ENCODE data around the gene PICK1. TPM values are rescaled to one million over a fixed set of nuclear protein-coding genes. Genes with fewer than 3 reads are reported as not detected.

PICK1 gene
- total and polyA plus RNA-seq, 2 of the 13 experiments (the other 11 are each of a cell fraction or from before 2014, with no cell fraction given), result 19.3 to 25.3 TPM

DNA sequence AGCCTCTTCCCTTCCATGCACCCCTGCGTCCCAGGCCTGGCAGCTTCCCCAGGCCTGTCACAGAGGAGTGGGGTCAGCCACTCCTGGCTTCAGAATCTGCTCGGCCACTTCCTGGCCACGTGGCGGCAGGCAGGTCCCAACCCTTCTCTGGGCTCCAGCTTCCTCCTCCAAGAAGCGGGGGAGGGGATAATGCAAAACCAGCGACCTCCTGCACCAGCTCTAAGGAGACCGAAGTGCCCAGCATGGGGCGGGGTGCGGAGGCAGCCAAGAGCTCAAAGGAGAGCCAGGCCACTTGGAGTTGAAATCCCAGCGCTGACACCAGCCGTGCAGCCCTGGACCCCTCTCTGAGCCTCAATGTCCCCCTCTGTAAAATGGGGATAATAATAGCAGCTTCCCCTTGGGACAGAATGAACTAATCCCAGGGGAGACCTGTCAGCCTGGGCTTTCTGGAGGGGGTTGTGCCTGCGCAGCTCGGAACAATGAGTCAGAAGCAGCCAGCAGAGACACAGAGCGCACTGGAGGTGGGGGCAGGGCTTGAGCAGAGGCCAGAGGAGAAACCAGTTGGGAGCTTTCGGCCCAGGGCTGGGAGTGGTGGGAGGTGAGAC lies 22.8 kb upstream of the PICK1 start (continued):
- TF ChIP-seq, protein P1, sequence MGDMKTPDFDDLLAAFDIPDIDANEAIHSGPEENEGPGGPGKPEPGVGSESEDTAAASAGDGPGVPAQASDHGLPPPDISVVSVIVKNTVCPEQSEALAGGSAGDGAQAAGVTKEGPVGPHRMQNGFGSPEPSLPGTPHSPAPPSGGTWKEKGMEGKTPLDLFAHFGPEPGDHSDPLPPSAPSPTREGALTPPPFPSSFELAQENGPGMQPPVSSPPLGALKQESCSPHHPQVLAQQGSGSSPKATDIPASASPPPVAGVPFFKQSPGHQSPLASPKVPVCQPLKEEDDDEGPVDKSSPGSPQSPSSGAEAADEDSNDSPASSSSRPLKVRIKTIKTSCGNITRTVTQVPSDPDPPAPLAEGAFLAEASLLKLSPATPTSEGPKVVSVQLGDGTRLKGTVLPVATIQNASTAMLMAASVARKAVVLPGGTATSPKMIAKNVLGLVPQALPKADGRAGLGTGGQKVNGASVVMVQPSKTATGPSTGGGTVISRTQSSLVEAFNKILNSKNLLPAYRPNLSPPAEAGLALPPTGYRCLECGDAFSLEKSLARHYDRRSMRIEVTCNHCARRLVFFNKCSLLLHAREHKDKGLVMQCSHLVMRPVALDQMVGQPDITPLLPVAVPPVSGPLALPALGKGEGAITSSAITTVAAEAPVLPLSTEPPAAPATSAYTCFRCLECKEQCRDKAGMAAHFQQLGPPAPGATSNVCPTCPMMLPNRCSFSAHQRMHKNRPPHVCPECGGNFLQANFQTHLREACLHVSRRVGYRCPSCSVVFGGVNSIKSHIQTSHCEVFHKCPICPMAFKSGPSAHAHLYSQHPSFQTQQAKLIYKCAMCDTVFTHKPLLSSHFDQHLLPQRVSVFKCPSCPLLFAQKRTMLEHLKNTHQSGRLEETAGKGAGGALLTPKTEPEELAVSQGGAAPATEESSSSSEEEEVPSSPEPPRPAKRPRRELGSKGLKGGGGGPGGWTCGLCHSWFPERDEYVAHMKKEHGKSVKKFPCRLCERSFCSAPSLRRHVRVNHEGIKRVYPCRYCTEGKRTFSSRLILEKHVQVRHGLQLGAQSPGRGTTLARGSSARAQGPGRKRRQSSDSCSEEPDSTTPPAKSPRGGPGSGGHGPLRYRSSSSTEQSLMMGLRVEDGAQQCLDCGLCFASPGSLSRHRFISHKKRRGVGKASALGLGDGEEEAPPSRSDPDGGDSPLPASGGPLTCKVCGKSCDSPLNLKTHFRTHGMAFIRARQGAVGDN (CRISPR knock-in tag; IDR thresholded peaks at IDR 0.05), result peak; percentile 82
- peak; percentile 42; the same call in 1 of the 2 replicates for TF ChIP-seq ZNF292 (CRISPR knock-in tag; IDR thresholded peaks at IDR 0.05; ENCODE audit: borderline replicate concordance, low read depth)
- TF ChIP-seq SAP130 (CRISPR knock-in tag; IDR thresholded peaks at IDR 0.05; ENCODE audit: low read depth), result peak; percentile 18; the same call in 1 of the 2 replicates
- TF ChIP-seq, protein P2, sequence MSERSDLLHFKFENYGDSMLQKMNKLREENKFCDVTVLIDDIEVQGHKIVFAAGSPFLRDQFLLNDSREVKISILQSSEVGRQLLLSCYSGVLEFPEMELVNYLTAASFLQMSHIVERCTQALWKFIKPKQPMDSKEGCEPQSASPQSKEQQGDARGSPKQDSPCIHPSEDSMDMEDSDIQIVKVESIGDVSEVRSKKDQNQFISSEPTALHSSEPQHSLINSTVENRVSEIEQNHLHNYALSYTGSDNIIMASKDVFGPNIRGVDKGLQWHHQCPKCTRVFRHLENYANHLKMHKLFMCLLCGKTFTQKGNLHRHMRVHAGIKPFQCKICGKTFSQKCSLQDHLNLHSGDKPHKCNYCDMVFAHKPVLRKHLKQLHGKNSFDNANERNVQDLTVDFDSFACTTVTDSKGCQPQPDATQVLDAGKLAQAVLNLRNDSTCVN (CRISPR knock-in tag; IDR thresholded peaks at IDR 0.05; ENCODE audit: borderline replicate concordance), result no peak
- TF ChIP-seq ZFP36 (IDR thresholded peaks at IDR 0.05; ENCODE audit: borderline replicate concordance, low read depth, low read length, partially characterized antibody), result no peak
- TF ChIP-seq, protein P3, sequence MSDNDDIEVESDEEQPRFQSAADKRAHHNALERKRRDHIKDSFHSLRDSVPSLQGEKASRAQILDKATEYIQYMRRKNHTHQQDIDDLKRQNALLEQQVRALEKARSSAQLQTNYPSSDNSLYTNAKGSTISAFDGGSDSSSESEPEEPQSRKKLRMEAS (IDR thresholded peaks at IDR 0.05), result peak; percentile 6
- TF ChIP-seq, protein P4, sequence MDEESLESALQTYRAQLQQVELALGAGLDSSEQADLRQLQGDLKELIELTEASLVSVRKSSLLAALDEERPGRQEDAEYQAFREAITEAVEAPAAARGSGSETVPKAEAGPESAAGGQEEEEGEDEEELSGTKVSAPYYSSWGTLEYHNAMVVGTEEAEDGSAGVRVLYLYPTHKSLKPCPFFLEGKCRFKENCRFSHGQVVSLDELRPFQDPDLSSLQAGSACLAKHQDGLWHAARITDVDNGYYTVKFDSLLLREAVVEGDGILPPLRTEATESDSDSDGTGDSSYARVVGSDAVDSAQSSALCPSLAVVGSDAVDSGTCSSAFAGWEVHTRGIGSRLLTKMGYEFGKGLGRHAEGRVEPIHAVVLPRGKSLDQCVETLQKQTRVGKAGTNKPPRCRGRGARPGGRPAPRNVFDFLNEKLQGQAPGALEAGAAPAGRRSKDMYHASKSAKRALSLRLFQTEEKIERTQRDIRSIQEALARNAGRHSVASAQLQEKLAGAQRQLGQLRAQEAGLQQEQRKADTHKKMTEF (CRISPR knock-in tag; IDR thresholded peaks at IDR 0.05), result 0 out of 2 replicates have a peak, but pooled peaks have one; percentile 22
- no peak for TF ChIP-seq PCBP2 (optimal IDR thresholded peaks at IDR 0.05; ENCODE audit: low read depth, low read length, poor library complexity, severe bottlenecking)
- no peak for TF ChIP-seq NPAS2 (CRISPR knock-in tag; IDR thresholded peaks at IDR 0.05; ENCODE audit: borderline replicate concordance)
- TF ChIP-seq ATRX (CRISPR knock-in tag; IDR thresholded peaks at IDR 0.05; ENCODE audit: borderline replicate concordance), result no peak
- no peak for TF ChIP-seq ZNF546 (CRISPR knock-in tag; conservative IDR thresholded peaks at IDR 0.05)
- TF ChIP-seq, protein P5, sequence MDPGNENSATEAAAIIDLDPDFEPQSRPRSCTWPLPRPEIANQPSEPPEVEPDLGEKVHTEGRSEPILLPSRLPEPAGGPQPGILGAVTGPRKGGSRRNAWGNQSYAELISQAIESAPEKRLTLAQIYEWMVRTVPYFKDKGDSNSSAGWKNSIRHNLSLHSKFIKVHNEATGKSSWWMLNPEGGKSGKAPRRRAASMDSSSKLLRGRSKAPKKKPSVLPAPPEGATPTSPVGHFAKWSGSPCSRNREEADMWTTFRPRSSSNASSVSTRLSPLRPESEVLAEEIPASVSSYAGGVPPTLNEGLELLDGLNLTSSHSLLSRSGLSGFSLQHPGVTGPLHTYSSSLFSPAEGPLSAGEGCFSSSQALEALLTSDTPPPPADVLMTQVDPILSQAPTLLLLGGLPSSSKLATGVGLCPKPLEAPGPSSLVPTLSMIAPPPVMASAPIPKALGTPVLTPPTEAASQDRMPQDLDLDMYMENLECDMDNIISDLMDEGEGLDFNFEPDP (CRISPR knock-in tag; conservative IDR thresholded peaks at IDR 0.05), result no peak
- TF ChIP-seq, protein P6, sequence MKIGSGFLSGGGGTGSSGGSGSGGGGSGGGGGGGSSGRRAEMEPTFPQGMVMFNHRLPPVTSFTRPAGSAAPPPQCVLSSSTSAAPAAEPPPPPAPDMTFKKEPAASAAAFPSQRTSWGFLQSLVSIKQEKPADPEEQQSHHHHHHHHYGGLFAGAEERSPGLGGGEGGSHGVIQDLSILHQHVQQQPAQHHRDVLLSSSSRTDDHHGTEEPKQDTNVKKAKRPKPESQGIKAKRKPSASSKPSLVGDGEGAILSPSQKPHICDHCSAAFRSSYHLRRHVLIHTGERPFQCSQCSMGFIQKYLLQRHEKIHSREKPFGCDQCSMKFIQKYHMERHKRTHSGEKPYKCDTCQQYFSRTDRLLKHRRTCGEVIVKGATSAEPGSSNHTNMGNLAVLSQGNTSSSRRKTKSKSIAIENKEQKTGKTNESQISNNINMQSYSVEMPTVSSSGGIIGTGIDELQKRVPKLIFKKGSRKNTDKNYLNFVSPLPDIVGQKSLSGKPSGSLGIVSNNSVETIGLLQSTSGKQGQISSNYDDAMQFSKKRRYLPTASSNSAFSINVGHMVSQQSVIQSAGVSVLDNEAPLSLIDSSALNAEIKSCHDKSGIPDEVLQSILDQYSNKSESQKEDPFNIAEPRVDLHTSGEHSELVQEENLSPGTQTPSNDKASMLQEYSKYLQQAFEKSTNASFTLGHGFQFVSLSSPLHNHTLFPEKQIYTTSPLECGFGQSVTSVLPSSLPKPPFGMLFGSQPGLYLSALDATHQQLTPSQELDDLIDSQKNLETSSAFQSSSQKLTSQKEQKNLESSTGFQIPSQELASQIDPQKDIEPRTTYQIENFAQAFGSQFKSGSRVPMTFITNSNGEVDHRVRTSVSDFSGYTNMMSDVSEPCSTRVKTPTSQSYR (CRISPR knock-in tag; IDR thresholded peaks at IDR 0.05; ENCODE audit: borderline replicate concordance), result peak; percentile 56; the same call in 1 of the 2 replicates
- TF ChIP-seq ZNF629 (CRISPR knock-in tag; conservative IDR thresholded peaks at IDR 0.05), result peak; percentile 90
- TF ChIP-seq ZMYM4 (CRISPR knock-in tag; IDR thresholded peaks at IDR 0.05), result no peak

Measured in HepG2 (cell line).